SK-N-SH treated with all-trans-retinoic acid at 6 μM for 48 hours (cell line): ENCODE results near the gene QSOX1.

Experiments
- ATAC-seq: fragments of 200-7000 bp; cut with Tn5 transposase; 3 replicates; pipeline ENCODE4 v1.9.1; 2020; ENCODE audit warnings: mild to moderate bottlenecking, moderate library complexity
- ARNTL ChIP-seq: fragments of 450-650 bp; formaldehyde crosslinking; IDR thresholded peaks from 2 replicates; pipeline ENCODE4 v1.5.0; 2020; ENCODE audit warnings: low read depth, mild to moderate bottlenecking, moderate library complexity, borderline replicate concordance
- BACH2 ChIP-seq: fragments of 250-450 bp; sonication (Bioruptor Pico); IDR thresholded peaks from 2 replicates; pipeline ENCODE4 v1.9.0; 2021; ENCODE audit warnings: mild to moderate bottlenecking, borderline replicate concordance
- CSDC2 ChIP-seq: fragments of 250-450 bp; sonication (Bioruptor Pico); IDR thresholded peaks from 2 replicates; pipeline ENCODE4 v1.5.0; 2020; ENCODE audit warnings: mild to moderate bottlenecking, moderate library complexity
- ESRRG ChIP-seq: fragments of 250-450 bp; sonication (Bioruptor Pico); IDR thresholded peaks from 2 replicates; pipeline ENCODE4 v1.6.1; 2021; ENCODE audit warnings: mild to moderate bottlenecking
- GLIS3 ChIP-seq: fragments of 250-450 bp; sonication (Bioruptor Pico); IDR thresholded peaks from 2 replicates; pipeline ENCODE4 v1.5.0; 2020; ENCODE audit warnings: mild to moderate bottlenecking, moderate library complexity
- ISL1 ChIP-seq: fragments of 250-450 bp; sonication (Bioruptor Pico); IDR thresholded peaks from 2 replicates; pipeline ENCODE4 v2.1.2; 2022; ENCODE audit warnings: mild to moderate bottlenecking, moderate library complexity
- OSR1 ChIP-seq: fragments of 250-450 bp; sonication (Bioruptor Pico); IDR thresholded peaks from 2 replicates; pipeline ENCODE4 v1.8.0; 2022; ENCODE audit warnings: moderate library complexity, mild to moderate bottlenecking, inconsistent platforms
- PPARA ChIP-seq: fragments of 250-450 bp; sonication (Bioruptor Pico); IDR thresholded peaks from 2 replicates; pipeline ENCODE4 v1.5.0; 2020; ENCODE audit warnings: mild to moderate bottlenecking, borderline replicate concordance
- RARB ChIP-seq: fragments of 250-450 bp; sonication (Bioruptor Pico); IDR thresholded peaks from 2 replicates; pipeline ENCODE4 v1.8.0; 2021; ENCODE audit warnings: mild to moderate bottlenecking, moderate library complexity
- SNAI2 ChIP-seq: fragments of 250-450 bp; sonication (Bioruptor Pico); IDR thresholded peaks from 2 replicates; pipeline ENCODE4 v1.5.0; 2020; ENCODE audit warnings: mild to moderate bottlenecking, moderate library complexity
- TCF4 ChIP-seq: fragments of 250-450 bp; sonication (Bioruptor Pico); IDR thresholded peaks from 2 replicates; pipeline ENCODE4 v1.8.0; 2021; ENCODE audit warnings: mild to moderate bottlenecking, moderate library complexity, borderline replicate concordance
- TOX ChIP-seq: fragments of 250-450 bp; sonication (Bioruptor Pico); IDR thresholded peaks from 2 replicates; pipeline ENCODE4 v1.8.0; 2021; ENCODE audit warnings: mild to moderate bottlenecking, moderate library complexity, borderline replicate concordance
- ZC3H10 ChIP-seq: fragments of 250-450 bp; sonication (Bioruptor Pico); IDR thresholded peaks from 2 replicates; pipeline ENCODE4 v1.5.1; 2021; ENCODE audit warnings: mild to moderate bottlenecking, moderate library complexity
- ZFP3 ChIP-seq: fragments of 250-450 bp; sonication (Bioruptor Pico); IDR thresholded peaks from 2 replicates; pipeline ENCODE4 v1.5.0; 2020; ENCODE audit warnings: mild to moderate bottlenecking, moderate library complexity
- ZFP30 ChIP-seq: fragments of 450-650 bp; formaldehyde crosslinking; IDR thresholded peaks from 2 replicates; pipeline ENCODE4 v1.5.0; 2022; ENCODE audit warnings: mild to moderate bottlenecking, moderate library complexity
- ZNF565 ChIP-seq: fragments of 450-650 bp; formaldehyde crosslinking; conservative IDR thresholded peaks from 2 replicates; pipeline ENCODE4 v1.5.0; 2020; ENCODE audit warnings: low read depth, mild to moderate bottlenecking, moderate library complexity
- ZNF70 ChIP-seq: fragments of 450-650 bp; formaldehyde crosslinking; IDR thresholded peaks from 2 replicates; pipeline ENCODE4 v1.5.0; 2020; ENCODE audit warnings: mild to moderate bottlenecking, moderate library complexity
- ZNF8 ChIP-seq: fragments of 450-650 bp; formaldehyde crosslinking; IDR thresholded peaks from 2 replicates; pipeline ENCODE4 v1.5.0; 2020; ENCODE audit warnings: mild to moderate bottlenecking, moderate library complexity
- TF ChIP-seq, protein P1 (sequence below): fragments of 250-450 bp; sonication (Bioruptor Pico); IDR thresholded peaks from 2 replicates; pipeline ENCODE4 v1.5.1; 2020; ENCODE audit warnings: low read depth, mild to moderate bottlenecking, moderate library complexity
- TF ChIP-seq, protein P2 (sequence below): fragments of 250-450 bp; sonication (Bioruptor Pico); IDR thresholded peaks from 2 replicates; pipeline ENCODE4 v1.5.1; 2021; ENCODE audit warnings: mild to moderate bottlenecking, moderate library complexity
- TF ChIP-seq, protein P3 (sequence below): fragments of 250-450 bp; sonication (Bioruptor Pico); IDR thresholded peaks from 2 replicates; pipeline ENCODE4 v1.5.0; 2020; ENCODE audit warnings: mild to moderate bottlenecking, moderate library complexity
- TF ChIP-seq, protein P4 (sequence below): fragments of 250-450 bp; sonication (Bioruptor Pico); IDR thresholded peaks from 2 replicates; pipeline ENCODE4 v1.8.0; 2021; ENCODE audit warnings: low read depth, mild to moderate bottlenecking, moderate library complexity, borderline replicate concordance
- TF ChIP-seq, protein P5 (sequence below): fragments of 250-450 bp; sonication (Bioruptor Pico); IDR thresholded peaks from 2 replicates; pipeline ENCODE4 v1.8.0; 2020; ENCODE audit warnings: mild to moderate bottlenecking, moderate library complexity, borderline replicate concordance

Gene QSOX1

DNA sequence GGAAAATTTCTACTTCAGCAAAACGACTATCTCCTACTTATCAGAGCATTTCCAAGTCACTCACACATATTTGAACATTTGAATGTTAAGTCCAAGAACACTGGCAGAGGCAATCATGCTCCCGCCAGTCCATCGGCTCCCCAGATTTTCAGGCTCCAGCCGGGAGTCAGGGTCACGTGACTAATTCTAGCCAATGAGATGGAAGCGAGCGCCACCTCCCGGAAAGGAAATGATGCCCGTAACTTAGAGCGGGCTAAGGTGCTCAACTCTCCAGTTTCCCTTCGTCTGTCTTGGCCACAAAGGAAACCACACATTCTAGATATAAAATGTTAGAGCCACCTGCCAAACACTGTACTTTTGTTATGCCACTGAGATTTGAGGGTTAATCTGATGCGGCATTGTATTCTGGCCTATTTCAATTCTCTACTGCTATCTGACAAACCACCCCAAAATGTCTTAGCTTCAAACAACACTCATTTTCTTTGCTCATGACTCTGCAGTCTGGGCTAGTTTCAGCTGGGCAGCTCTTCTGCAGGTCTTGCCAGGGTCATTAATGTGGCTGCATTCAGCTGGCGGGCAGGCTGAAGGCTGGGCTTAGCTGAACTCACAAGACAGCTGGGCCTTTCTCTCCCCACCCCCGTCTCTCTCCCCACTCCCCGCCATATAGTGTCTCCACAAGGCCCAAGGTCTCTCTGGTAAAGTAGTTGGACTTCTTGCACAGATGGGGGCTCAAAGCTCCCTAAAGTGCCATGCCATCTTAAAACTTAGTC, 58.9 kb downstream of the QSOX1 start:
- ATAC-seq, result no peak
- no peak for TF ChIP-seq GLIS3 (CRISPR knock-in tag)
- no peak for TF ChIP-seq ZC3H10 (CRISPR knock-in tag)
- no peak for TF ChIP-seq ZNF70 (CRISPR knock-in tag)
- no peak for TF ChIP-seq TOX (CRISPR knock-in tag)
- TF ChIP-seq ZNF8 (CRISPR knock-in tag), result no peak
- TF ChIP-seq TCF4, result no peak
- no peak for TF ChIP-seq SNAI2 (CRISPR knock-in tag)
- no peak for TF ChIP-seq ARNTL
- no peak for TF ChIP-seq RARB (CRISPR knock-in tag)
- no peak for TF ChIP-seq OSR1 (CRISPR knock-in tag)
- no peak for TF ChIP-seq ISL1 (CRISPR knock-in tag)
- TF ChIP-seq ESRRG (CRISPR knock-in tag), result no peak
- TF ChIP-seq CSDC2 (CRISPR knock-in tag), result no peak
- TF ChIP-seq, protein P1, sequence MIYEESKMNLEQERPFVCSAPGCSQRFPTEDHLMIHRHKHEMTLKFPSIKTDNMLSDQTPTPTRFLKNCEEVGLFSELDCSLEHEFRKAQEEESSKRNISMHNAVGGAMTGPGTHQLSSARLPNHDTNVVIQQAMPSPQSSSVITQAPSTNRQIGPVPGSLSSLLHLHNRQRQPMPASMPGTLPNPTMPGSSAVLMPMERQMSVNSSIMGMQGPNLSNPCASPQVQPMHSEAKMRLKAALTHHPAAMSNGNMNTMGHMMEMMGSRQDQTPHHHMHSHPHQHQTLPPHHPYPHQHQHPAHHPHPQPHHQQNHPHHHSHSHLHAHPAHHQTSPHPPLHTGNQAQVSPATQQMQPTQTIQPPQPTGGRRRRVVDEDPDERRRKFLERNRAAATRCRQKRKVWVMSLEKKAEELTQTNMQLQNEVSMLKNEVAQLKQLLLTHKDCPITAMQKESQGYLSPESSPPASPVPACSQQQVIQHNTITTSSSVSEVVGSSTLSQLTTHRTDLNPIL (CRISPR knock-in tag), result no peak
- no peak for TF ChIP-seq ZFP3
- no peak for TF ChIP-seq BACH2 (CRISPR knock-in tag)
- TF ChIP-seq PPARA (CRISPR knock-in tag), result no peak

DNA sequence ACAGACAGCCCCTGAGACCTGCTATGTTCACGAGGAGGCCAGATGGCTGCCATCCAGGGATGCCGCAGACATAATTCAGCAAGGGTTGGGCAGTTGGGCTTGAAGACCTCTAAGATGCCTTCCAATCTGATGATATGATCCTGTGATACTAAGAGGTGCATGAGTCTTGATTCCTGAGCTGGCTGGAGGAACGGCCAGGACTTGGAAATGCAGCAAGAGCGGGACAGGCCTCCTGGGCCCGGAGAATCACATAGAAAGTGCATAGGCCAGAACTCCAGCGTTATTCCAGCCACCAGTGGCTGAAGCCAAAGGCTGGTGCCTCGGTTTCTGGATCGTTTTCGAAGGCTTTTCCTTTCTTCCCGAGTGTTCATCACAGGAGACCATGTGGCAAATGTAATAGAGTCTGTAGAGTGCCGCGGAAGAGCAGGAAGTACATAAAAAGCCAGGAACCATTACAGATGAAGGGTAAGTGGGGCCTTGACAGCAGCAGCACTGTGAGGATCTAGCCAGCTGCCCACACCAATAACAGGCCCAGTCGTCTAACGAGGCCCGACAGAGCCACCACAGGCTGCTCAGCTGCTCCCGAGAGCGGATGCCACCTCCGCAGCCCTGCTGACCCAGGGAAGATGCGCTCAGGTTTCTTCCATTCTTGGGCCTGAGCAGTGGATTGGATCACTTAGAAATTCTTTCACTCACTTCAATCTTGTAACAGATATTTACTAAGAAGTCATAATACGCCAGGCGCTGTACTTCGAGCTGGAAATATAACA, 61.4 kb downstream of the QSOX1 start:
- TF ChIP-seq ARNTL (no peak), RARB (CRISPR knock-in tag) (no peak), ISL1 (CRISPR knock-in tag) (no peak), ZNF565 (CRISPR knock-in tag) (no peak), TCF4 (no peak), BACH2 (CRISPR knock-in tag) (no peak), ZNF8 (CRISPR knock-in tag) (no peak), ZC3H10 (CRISPR knock-in tag) (no peak), SNAI2 (CRISPR knock-in tag) (no peak), ZFP30 (CRISPR knock-in tag) (no peak), CSDC2 (CRISPR knock-in tag) (no peak), PPARA (CRISPR knock-in tag) (no peak), TOX (CRISPR knock-in tag) (no peak)
- TF ChIP-seq, protein P2, sequence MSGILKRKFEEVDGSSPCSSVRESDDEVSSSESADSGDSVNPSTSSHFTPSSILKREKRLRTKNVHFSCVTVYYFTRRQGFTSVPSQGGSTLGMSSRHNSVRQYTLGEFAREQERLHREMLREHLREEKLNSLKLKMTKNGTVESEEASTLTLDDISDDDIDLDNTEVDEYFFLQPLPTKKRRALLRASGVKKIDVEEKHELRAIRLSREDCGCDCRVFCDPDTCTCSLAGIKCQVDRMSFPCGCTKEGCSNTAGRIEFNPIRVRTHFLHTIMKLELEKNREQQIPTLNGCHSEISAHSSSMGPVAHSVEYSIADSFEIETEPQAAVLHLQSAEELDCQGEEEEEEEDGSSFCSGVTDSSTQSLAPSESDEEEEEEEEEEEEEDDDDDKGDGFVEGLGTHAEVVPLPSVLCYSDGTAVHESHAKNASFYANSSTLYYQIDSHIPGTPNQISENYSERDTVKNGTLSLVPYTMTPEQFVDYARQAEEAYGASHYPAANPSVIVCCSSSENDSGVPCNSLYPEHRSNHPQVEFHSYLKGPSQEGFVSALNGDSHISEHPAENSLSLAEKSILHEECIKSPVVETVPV (CRISPR knock-in tag), result no peak
- TF ChIP-seq, protein P3, sequence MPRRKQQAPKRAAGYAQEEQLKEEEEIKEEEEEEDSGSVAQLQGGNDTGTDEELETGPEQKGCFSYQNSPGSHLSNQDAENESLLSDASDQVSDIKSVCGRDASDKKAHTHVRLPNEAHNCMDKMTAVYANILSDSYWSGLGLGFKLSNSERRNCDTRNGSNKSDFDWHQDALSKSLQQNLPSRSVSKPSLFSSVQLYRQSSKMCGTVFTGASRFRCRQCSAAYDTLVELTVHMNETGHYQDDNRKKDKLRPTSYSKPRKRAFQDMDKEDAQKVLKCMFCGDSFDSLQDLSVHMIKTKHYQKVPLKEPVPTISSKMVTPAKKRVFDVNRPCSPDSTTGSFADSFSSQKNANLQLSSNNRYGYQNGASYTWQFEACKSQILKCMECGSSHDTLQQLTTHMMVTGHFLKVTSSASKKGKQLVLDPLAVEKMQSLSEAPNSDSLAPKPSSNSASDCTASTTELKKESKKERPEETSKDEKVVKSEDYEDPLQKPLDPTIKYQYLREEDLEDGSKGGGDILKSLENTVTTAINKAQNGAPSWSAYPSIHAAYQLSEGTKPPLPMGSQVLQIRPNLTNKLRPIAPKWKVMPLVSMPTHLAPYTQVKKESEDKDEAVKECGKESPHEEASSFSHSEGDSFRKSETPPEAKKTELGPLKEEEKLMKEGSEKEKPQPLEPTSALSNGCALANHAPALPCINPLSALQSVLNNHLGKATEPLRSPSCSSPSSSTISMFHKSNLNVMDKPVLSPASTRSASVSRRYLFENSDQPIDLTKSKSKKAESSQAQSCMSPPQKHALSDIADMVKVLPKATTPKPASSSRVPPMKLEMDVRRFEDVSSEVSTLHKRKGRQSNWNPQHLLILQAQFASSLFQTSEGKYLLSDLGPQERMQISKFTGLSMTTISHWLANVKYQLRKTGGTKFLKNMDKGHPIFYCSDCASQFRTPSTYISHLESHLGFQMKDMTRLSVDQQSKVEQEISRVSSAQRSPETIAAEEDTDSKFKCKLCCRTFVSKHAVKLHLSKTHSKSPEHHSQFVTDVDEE, result no peak
- TF ChIP-seq, protein P4, sequence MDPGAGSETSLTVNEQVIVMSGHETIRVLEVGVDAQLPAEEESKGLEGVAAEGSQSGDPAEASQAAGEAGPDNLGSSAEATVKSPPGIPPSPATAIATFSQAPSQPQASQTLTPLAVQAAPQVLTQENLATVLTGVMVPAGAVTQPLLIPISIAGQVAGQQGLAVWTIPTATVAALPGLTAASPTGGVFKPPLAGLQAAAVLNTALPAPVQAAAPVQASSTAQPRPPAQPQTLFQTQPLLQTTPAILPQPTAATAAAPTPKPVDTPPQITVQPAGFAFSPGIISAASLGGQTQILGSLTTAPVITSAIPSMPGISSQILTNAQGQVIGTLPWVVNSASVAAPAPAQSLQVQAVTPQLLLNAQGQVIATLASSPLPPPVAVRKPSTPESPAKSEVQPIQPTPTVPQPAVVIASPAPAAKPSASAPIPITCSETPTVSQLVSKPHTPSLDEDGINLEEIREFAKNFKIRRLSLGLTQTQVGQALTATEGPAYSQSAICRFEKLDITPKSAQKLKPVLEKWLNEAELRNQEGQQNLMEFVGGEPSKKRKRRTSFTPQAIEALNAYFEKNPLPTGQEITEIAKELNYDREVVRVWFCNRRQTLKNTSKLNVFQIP, result no peak
- TF ChIP-seq, protein P5, sequence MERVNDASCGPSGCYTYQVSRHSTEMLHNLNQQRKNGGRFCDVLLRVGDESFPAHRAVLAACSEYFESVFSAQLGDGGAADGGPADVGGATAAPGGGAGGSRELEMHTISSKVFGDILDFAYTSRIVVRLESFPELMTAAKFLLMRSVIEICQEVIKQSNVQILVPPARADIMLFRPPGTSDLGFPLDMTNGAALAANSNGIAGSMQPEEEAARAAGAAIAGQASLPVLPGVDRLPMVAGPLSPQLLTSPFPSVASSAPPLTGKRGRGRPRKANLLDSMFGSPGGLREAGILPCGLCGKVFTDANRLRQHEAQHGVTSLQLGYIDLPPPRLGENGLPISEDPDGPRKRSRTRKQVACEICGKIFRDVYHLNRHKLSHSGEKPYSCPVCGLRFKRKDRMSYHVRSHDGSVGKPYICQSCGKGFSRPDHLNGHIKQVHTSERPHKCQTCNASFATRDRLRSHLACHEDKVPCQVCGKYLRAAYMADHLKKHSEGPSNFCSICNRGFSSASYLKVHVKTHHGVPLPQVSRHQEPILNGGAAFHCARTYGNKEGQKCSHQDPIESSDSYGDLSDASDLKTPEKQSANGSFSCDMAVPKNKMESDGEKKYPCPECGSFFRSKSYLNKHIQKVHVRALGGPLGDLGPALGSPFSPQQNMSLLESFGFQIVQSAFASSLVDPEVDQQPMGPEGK, result no peak
- TF ChIP-seq, protein P1 (CRISPR knock-in tag), result no peak
- ATAC-seq, result no peak
